Measurements from ENCODE around the gene CTSO. TPM values are rescaled to one million over a fixed set of nuclear protein-coding genes. Genes with fewer than 3 reads are reported as not detected.

Gene CTSO
- total RNA-seq, 1 experiment from 2014 or later: 7.3 TPM

- H3K4me3 Mint-ChIP-seq (ENCODE audit: low read depth, unreplicated experiment): no peak overlapping the region
- no peak overlapping the region for H3K27ac Mint-ChIP-seq (ENCODE audit: unreplicated experiment)
- H3K4me1 Mint-ChIP-seq (ENCODE audit: low read depth, unreplicated experiment): peaks cover 17% of the 10 kb centered on the region
- H3K27me3 Mint-ChIP-seq (ENCODE audit: unreplicated experiment): no peaks in the 10 kb centered on the region
- CTCF ChIA-PET: no interaction called here
- no peaks in the 10 kb centered on the region for H3K9me3 Mint-ChIP-seq (ENCODE audit: low read depth, unreplicated experiment)
- BruUV-seq (replicated peaks): no TSS peak
- intact Hi-C loops (cut with micrococcal nuclease; ENCODE audit: unreplicated experiment): no loop called here
- TF ChIP-seq CTCF (IDR thresholded peaks at IDR 0.05; ENCODE audit: unreplicated experiment): no peak
- DNase-seq: no peak
- H3K36me3 Mint-ChIP-seq (ENCODE audit: insufficient read depth, unreplicated experiment): no peaks in the 10 kb centered on the region
Observed at GRCh38 chr4:155904331-155904730, 49.3 kb downstream of the CTSO start.

GRCh38 chr4:155903453-155903852 lies 50.2 kb downstream of the CTSO start, which contains the start of gene TDO2:
TDO2 (plus strand) TSS chr4:155903696; CDS start chr4:155903759, 63 bp downstream.
- Mint-ChIP-seq H3K27me3 (ENCODE audit: unreplicated experiment) (no peaks in the 10 kb centered on the region), H3K4me3 (ENCODE audit: low read depth, unreplicated experiment) (no peak within 1 kb of the TSS), H3K4me1 (ENCODE audit: low read depth, unreplicated experiment) (peaks cover 17% of the 10 kb centered on the region), H3K9me3 (ENCODE audit: low read depth, unreplicated experiment) (no peaks in the 10 kb centered on the region), H3K27ac (ENCODE audit: unreplicated experiment) (no peak within 1 kb of the TSS), H3K36me3 (ENCODE audit: insufficient read depth, unreplicated experiment) (no peaks in the 10 kb centered on the region)
- CTCF ChIA-PET: no interaction called here
- intact Hi-C loops (cut with micrococcal nuclease; ENCODE audit: unreplicated experiment): no loop called here
- BruUV-seq (replicated peaks): no TSS peak
- DNase-seq: no peak
- no peak for TF ChIP-seq CTCF (IDR thresholded peaks at IDR 0.05; ENCODE audit: unreplicated experiment)

GRCh38 chr4:155901013-155901412 lies 52.7 kb downstream of the CTSO start:
- Mint-ChIP-seq H3K4me3 (ENCODE audit: low read depth, unreplicated experiment) (no peak overlapping the region), H3K36me3 (ENCODE audit: insufficient read depth, unreplicated experiment) (no peaks in the 10 kb centered on the region), H3K4me1 (ENCODE audit: low read depth, unreplicated experiment) (peaks cover 9% of the 10 kb centered on the region), H3K9me3 (ENCODE audit: low read depth, unreplicated experiment) (no peaks in the 10 kb centered on the region), H3K27me3 (ENCODE audit: unreplicated experiment) (no peaks in the 10 kb centered on the region), H3K27ac (ENCODE audit: unreplicated experiment) (no peak overlapping the region)
- intact Hi-C loops (cut with micrococcal nuclease; ENCODE audit: unreplicated experiment): no loop called here
- no peak for TF ChIP-seq CTCF (IDR thresholded peaks at IDR 0.05; ENCODE audit: unreplicated experiment)
- BruUV-seq (replicated peaks): no TSS peak
- CTCF ChIA-PET: no interaction called here
- DNase-seq: no peak

GRCh38 chr4:155900381-155900780 lies 53.3 kb downstream of the CTSO start:
- TF ChIP-seq CTCF (IDR thresholded peaks at IDR 0.05; ENCODE audit: unreplicated experiment): no peak
- Mint-ChIP-seq H3K27ac (ENCODE audit: unreplicated experiment) (no peak overlapping the region), H3K4me3 (ENCODE audit: low read depth, unreplicated experiment) (no peak overlapping the region), H3K27me3 (ENCODE audit: unreplicated experiment) (no peaks in the 10 kb centered on the region), H3K9me3 (ENCODE audit: low read depth, unreplicated experiment) (no peaks in the 10 kb centered on the region), H3K36me3 (ENCODE audit: insufficient read depth, unreplicated experiment) (no peaks in the 10 kb centered on the region), H3K4me1 (ENCODE audit: low read depth, unreplicated experiment) (peaks cover 9% of the 10 kb centered on the region)
- intact Hi-C loops (cut with micrococcal nuclease; ENCODE audit: unreplicated experiment): no loop called here
- CTCF ChIA-PET: no interaction called here
- no peak for DNase-seq
- no TSS peak for BruUV-seq (replicated peaks)

All from Calu3 (cell line).